Measurements from ENCODE around the gene NUDT16L1. TPM values are rescaled to one million over a fixed set of nuclear protein-coding genes. Genes with fewer than 3 reads are reported as not detected.

NUDT16L1 gene
- total RNA-seq, 1 experiment from 2014 or later, result 33.8 TPM

DNA sequence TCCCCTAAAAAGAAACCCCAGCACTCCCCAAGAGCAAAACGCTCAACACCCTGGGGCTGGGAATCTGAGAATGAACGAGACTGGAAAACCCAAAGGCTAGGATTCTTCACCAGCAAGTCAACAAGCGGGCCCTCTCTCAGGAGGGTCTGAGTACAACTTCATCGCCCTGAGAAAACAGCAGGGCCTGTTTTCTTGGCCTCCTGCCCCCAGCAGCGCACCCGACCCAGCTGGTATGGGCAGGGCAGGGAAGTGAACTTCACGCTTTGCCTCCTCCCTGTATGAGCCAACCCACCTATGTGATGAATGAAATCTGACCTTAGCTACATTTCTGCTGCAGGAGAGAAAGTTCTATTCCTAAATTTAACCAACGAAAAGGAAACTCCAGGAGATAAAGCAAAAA is 11.1 kb downstream of the NUDT16L1 start:
- CTCF ChIA-PET, result no interaction called here

GRCh38 chr16:4704913-4705312 is 11.6 kb downstream of the NUDT16L1 start:
- Histone ChIP-seq H3K4me1 (ENCODE audit: insufficient read depth, low read length, poor library complexity, severe bottlenecking) (no peaks in the 10 kb centered on the region), H3K9me3 (ENCODE audit: low read depth, low read length, poor library complexity, severe bottlenecking) (no peaks in the 10 kb centered on the region), H3K4me3 (ENCODE audit: low read depth, low read length, poor library complexity, severe bottlenecking) (no peak overlapping the region), H3K27ac (ENCODE audit: low read depth, low read length, poor library complexity, severe bottlenecking) (no peak overlapping the region), H3K27me3 (replicated peaks; ENCODE audit: insufficient read depth, low read depth, low read length, poor library complexity) (no peaks in the 10 kb centered on the region), H3K36me3 (ENCODE audit: insufficient read depth, low read length, poor library complexity, severe bottlenecking) (peaks cover 25% of the 10 kb centered on the region)
- TF ChIP-seq CTCF (conservative IDR thresholded peaks at IDR 0.05; ENCODE audit: low read depth, low read length), result no peak
- no peak for TF ChIP-seq EZH2 (IDR thresholded peaks at IDR 0.05; ENCODE audit: borderline replicate concordance, low read depth, low read length, poor library complexity, severe bottlenecking)
- no peak for DNase-seq (ENCODE audit: low spot score)
- CTCF ChIA-PET, result interaction anchor here (0.6 kb wide), 1 partner anchor 13 kb away, joined by 3 read pairs; no protein-coding TSS in a partner anchor
- POLR2A ChIA-PET (ENCODE audit: low non-redundant PET), result no interaction called here
- intact Hi-C loops (cut with micrococcal nuclease; ENCODE audit: unreplicated experiment), result no loop called here
- no TSS peak for BruUV-seq (replicated peaks)

More for the DNA sequence above, 11.1 kb downstream of the NUDT16L1 start:
- no peaks in the 10 kb centered on the region for H3K9me3 ChIP-seq (ENCODE audit: low read depth, low read length, poor library complexity, severe bottlenecking)
- no peak overlapping the region for H3K27ac ChIP-seq (ENCODE audit: low read depth, low read length, poor library complexity, severe bottlenecking)
- BruUV-seq (replicated peaks), result no TSS peak
- TF ChIP-seq CTCF (conservative IDR thresholded peaks at IDR 0.05; ENCODE audit: low read depth, low read length), result no peak
- TF ChIP-seq EZH2 (IDR thresholded peaks at IDR 0.05; ENCODE audit: borderline replicate concordance, low read depth, low read length, poor library complexity, severe bottlenecking), result no peak
- DNase-seq (ENCODE audit: low spot score), result no peak
- H3K4me1 ChIP-seq (ENCODE audit: insufficient read depth, low read length, poor library complexity, severe bottlenecking), result no peaks in the 10 kb centered on the region
- POLR2A ChIA-PET (ENCODE audit: low non-redundant PET), result no interaction called here
- no peak overlapping the region for H3K4me3 ChIP-seq (ENCODE audit: low read depth, low read length, poor library complexity, severe bottlenecking)
- H3K36me3 ChIP-seq (ENCODE audit: insufficient read depth, low read length, poor library complexity, severe bottlenecking), result peaks cover 27% of the 10 kb centered on the region
- intact Hi-C loops (cut with micrococcal nuclease; ENCODE audit: unreplicated experiment), result no loop called here
- no peaks in the 10 kb centered on the region for H3K27me3 ChIP-seq (replicated peaks; ENCODE audit: insufficient read depth, low read depth, low read length, poor library complexity)

DNA sequence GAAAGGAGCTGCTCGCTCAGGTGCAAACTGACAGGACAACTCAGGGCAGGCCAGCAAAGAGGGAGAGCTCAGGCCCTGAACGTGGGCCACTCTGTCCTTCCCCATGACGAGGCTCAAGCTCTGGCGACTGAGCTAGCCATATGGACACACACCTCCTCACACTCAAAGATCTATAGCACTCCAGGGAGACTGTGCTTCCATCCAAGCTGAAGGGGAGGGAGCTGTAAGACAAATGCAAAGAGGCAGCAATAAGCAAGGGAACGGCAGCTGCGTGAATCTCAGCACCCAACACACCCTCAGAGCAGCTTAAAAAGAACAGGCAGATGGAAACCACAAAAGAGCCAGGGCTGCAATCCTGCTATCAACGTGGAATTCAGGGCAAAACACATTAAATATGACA is 13.5 kb downstream of the NUDT16L1 start:
- DNase-seq (ENCODE audit: low spot score), result no peak
- POLR2A ChIA-PET (ENCODE audit: low non-redundant PET), result no interaction called here
- H3K36me3 ChIP-seq (ENCODE audit: insufficient read depth, low read length, poor library complexity, severe bottlenecking), result peaks cover 18% of the 10 kb centered on the region

More for the DNA sequence above, 13.5 kb downstream of the NUDT16L1 start:
- CTCF ChIA-PET, result interaction anchor here (0.7 kb wide), 1 partner anchor 91 kb away, joined by 8 read pairs; no protein-coding TSS in a partner anchor
- no peaks in the 10 kb centered on the region for H3K9me3 ChIP-seq (ENCODE audit: low read depth, low read length, poor library complexity, severe bottlenecking)
- no peak overlapping the region for H3K4me3 ChIP-seq (ENCODE audit: low read depth, low read length, poor library complexity, severe bottlenecking)
- no peaks in the 10 kb centered on the region for H3K4me1 ChIP-seq (ENCODE audit: insufficient read depth, low read length, poor library complexity, severe bottlenecking)
- H3K27me3 ChIP-seq (replicated peaks; ENCODE audit: insufficient read depth, low read depth, low read length, poor library complexity), result no peaks in the 10 kb centered on the region
- no peak for TF ChIP-seq EZH2 (IDR thresholded peaks at IDR 0.05; ENCODE audit: borderline replicate concordance, low read depth, low read length, poor library complexity, severe bottlenecking)
- TF ChIP-seq CTCF (conservative IDR thresholded peaks at IDR 0.05; ENCODE audit: low read depth, low read length), result no peak
- intact Hi-C loops (cut with micrococcal nuclease; ENCODE audit: unreplicated experiment), result no loop called here
- no peak overlapping the region for H3K27ac ChIP-seq (ENCODE audit: low read depth, low read length, poor library complexity, severe bottlenecking)
- no TSS peak for BruUV-seq (replicated peaks)
